Measurements from ENCODE around the gene GRPEL2. TPM values are rescaled to one million over a fixed set of nuclear protein-coding genes. Genes with fewer than 3 reads are reported as not detected.

Gene GRPEL2
- total RNA-seq, 4 donors from 2014 or later, result 6.3 to 19.0 (median 10.9) TPM

- Histone ChIP-seq H3K27ac (peak within 1 kb of the TSS; percentile 66 to 84 (median 76)), H3K9me3 (no peaks in the 10 kb centered on the region), H3K36me3 (peaks cover 0 to 10% (median 0%) of the 10 kb centered on the region in 3 donors), H3K27me3 (no peaks in the 10 kb centered on the region), H3K4me3 (peak within 1 kb of the TSS; percentile 67 to 87 (median 76)), H3K4me1 (peaks cover 0 to 8% (median 2%) of the 10 kb centered on the region in 4 donors)
- peak; percentile 94 to 98 (median 97) for DNase-seq
- TF ChIP-seq CTCF (IDR thresholded peaks at IDR 0.05) (no peak), POLR2A (IDR thresholded peaks at IDR 0.05) (peak in 1 of 2 donors; percentile 65)
Observed at GRCh38 chr5:149357370-149358293, 12.3 kb downstream of the GRPEL2 start, which contains the start of gene PCYOX1L. TSS of gene PCYOX1L (plus strand) at chr5:149358046. CDS start at chr5:149358069, 23 bp downstream.

GRCh38 chr5:149358294-149358651, 13.0 kb downstream of the GRPEL2 start:
- H3K4me3 ChIP-seq, result peak overlapping the region; percentile 67 to 87 (median 76)
- H3K27ac ChIP-seq, result peak overlapping the region; percentile 66 to 84 (median 76)
- TF ChIP-seq CTCF (IDR thresholded peaks at IDR 0.05), result no peak
- no peak for TF ChIP-seq POLR2A (IDR thresholded peaks at IDR 0.05)
- no peaks in the 10 kb centered on the region for H3K9me3 ChIP-seq
- H3K27me3 ChIP-seq, result no peaks in the 10 kb centered on the region
- H3K4me1 ChIP-seq, result peaks cover 0 to 8% (median 2%) of the 10 kb centered on the region in 4 donors
- peak; percentile 47 to 68 (median 62) for DNase-seq
- peaks cover 0 to 4% (median 0%) of the 10 kb centered on the region in 3 donors for H3K36me3 ChIP-seq

DNA sequence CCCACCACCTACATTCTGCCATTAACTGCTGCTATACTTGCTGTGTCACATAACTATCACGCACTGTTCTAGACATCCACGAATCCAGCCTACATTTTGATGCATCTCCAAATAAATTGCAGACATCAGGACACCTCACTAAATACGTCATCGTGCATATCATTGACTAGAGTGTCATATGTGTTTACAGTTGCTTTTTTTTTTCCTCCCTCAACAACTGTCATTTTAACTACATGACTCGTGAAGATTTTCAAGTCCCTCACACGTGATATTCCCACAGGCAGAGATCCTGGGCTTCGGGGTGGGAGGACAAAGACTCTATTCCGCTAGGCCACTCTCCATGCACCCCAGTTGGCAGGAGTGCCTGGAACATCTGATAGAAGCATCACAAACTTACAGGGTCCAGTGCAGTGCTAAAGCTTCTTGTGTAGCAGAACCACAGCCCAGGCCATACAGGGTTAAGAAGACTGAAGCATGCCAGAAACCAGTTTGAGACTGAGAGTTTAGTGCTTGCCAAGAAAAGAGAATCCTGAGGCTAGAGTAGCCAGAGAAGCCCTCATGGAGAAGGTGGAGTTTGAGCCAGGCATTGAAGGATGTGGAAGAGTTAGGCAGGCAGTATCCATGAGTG, 13.7 kb downstream of the GRPEL2 start:
- TF ChIP-seq POLR2A (IDR thresholded peaks at IDR 0.05) (no peak), CTCF (IDR thresholded peaks at IDR 0.05) (no peak)

DNA sequence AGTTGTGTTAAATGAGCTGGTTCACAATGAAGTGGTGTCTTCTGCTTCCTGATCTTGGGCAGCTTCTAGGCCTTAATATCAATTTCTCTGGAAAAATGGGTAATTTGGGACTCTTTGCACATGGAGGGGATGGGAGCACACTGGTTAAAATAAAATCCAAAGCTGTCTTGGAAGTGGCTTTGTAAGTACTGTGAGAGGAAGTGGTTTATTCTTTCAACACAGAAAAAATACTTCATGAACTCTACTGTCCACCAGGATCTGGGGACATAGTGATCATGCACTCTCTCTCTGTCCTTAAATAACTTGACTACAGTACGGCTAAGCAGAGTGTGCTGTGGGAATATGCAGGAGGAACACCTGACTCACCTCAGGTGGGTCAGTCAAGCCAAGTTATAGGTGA, 15.0 kb downstream of the GRPEL2 start:
- DNase-seq, result no peak
- no peak overlapping the region for H3K27ac ChIP-seq
- no peak overlapping the region for H3K4me3 ChIP-seq
- H3K9me3 ChIP-seq, result no peaks in the 10 kb centered on the region
- no peaks in the 10 kb centered on the region for H3K36me3 ChIP-seq
- no peaks in the 10 kb centered on the region for H3K27me3 ChIP-seq
- peaks cover 0 to 8% (median 2%) of the 10 kb centered on the region in 4 donors for H3K4me1 ChIP-seq
- TF ChIP-seq POLR2A (IDR thresholded peaks at IDR 0.05), result no peak
- TF ChIP-seq CTCF (IDR thresholded peaks at IDR 0.05), result no peak

More for the DNA sequence above, 13.7 kb downstream of the GRPEL2 start:
- H3K27me3 ChIP-seq, result no peaks in the 10 kb centered on the region
- H3K36me3 ChIP-seq, result peaks cover 0 to 4% (median 0%) of the 10 kb centered on the region in 3 donors
- H3K4me1 ChIP-seq, result peaks cover 0 to 8% (median 2%) of the 10 kb centered on the region in 4 donors
- peak overlapping the region in 2 of 4 donors; percentile 74 to 84 for H3K27ac ChIP-seq
- peak overlapping the region in 1 of 4 donors; percentile 67 for H3K4me3 ChIP-seq
- no peak for DNase-seq
- H3K9me3 ChIP-seq, result no peaks in the 10 kb centered on the region

DNA sequence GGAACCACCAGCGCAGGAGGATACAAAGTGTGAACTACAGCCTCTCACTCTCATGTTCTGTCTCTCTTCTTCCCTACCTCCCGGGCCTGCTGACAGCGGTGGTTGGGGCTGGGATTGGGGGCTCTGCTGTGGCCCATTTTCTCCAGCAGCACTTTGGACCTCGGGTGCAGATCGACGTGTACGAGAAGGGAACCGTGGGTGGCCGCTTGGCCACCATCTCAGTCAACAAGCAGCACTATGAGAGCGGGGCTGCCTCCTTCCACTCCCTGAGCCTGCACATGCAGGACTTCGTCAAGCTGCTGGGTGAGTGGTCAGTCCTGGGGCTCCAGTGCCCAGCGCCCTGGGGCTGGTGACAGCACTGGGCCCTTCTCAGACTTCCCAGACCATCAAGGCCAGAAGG, 17.2 kb downstream of the GRPEL2 start:
- no peak for DNase-seq
- Histone ChIP-seq H3K4me3 (no peak overlapping the region), H3K4me1 (peaks cover 0 to 12% (median 2%) of the 10 kb centered on the region in 4 donors), H3K9me3 (no peaks in the 10 kb centered on the region), H3K27ac (no peak overlapping the region), H3K27me3 (no peaks in the 10 kb centered on the region), H3K36me3 (no peaks in the 10 kb centered on the region)
- TF ChIP-seq CTCF (IDR thresholded peaks at IDR 0.05), result no peak
- TF ChIP-seq POLR2A (IDR thresholded peaks at IDR 0.05), result no peak
